HG02840 (cell line): ENCODE measurements around the gene RIPOR3.
"Not testable (repeated sequence)": the region's sequence is repeated elsewhere in the genome, so short reads cannot be mapped to it uniquely, and the experiment has no call there.

Experiments
- ATAC-seq: cut with Tn5 transposase; IDR thresholded peaks from one replicate; pipeline ENCODE4 v1.9.1; 2021; ENCODE audit warnings: mild to moderate bottlenecking, moderate library complexity, moderate number of reproducible peaks; ENCODE audit not compliant: unreplicated experiment, low FRiP score

RIPOR3 gene

DNA sequence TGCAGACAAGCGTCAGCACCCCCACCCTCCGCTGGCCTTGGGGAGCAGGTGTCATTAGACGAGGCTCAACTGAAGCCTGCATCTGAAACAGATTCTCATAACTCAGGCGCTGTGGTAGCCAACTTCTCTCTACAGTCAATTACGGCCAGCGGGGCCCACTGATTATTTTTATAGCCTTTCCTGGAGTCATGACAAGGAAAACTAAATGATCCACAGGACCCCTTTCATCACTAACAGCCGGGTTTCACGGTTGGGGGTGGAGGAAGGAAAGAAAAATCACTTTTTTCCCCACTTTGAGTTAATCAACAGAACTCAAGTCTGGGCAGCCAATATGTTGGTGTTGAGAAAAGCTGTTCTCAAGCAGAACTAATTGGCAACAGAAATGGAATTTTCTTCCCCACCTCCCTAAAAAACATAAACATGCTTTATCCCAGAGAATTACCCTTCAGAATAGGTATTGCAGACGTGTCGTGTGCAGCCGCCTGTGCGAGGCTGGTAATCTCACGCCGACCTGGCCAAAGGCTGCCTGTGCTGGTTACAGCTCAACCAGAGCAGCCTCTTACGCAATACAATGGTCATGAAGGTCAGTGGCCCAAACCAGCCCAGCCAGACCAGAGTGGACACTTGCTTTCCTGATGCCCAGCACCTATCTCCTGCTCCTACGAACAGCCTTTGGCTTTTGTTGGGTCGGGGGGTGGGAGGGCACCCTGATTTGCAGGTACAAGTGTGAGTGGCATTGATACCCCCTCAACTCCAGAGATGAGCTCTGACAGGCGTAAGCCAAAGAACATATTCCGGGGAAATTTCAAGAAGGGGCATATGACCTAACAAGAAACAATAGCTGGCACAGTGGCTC is 11.0 kb downstream of the RIPOR3 start:
- no peak for ATAC-seq

DNA sequence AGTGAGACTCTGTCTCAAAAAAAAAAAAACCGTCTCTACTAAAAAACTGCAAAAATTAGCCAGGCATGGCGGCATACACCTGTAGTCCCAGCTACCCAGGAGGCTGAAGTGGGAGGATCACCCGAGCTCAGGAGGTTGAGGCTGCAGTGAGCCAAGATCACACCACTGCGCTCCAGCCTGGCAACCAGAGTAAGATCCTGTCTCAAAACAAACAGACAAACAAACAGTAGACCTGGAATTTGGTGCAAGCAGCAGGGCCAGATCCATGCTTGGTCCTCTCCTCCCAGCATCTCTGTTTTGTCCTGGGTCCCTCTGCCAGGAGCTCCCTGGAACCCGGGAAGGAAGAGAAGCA is 11.6 kb downstream of the RIPOR3 start:
- no peak for ATAC-seq

DNA sequence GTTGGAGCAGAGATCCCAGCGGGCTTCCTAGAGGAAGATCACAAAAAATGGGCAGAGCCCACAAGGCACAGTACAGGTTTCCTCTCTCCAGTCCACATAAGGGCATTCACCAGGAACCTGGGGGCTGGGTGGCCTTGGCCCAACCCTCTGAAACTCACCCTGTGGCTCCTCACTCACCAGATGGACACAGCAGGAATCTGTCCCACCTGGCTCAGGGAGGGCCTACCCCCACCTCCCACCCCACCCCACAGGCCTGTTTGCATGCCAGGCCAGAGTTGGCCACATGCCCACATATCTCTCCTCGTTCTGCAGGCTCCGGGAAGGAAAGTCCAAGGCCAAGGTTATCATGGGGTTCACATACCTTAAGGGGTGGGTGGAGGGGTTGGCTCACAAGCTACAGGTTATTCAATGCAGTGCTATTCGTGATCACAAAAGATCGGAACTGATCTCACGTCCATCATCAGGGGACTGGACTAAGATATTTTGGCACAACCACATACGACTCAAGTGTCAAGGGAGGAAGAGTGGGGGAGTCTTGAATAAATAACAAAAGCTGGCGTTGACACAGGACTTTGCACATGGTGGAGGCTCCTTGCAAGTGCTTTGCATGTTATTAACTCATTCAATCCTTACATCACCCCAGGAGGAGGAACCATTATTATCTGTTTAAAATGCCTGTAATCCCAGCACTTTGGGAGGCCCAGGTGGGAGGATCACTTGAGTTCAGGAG is 13.0 kb downstream of the RIPOR3 start:
- ATAC-seq, result no peak

DNA sequence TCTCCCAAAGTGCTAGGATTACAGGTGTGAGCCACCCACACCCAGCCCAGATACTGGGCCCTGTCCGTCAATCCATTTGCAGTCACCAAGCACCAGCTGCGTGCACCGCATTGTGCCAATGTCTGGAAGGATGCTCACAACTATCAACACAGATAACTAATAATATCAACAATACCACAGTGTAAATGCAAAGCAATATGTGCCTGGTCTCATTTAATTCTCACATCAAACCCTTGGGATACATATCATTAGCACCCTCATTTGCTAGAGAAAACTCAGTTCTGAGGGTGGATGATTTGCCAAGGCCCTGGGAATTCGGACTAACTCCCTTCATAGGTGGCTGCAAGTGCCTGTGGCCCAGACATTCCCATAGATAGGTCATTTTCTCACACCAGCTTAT is 14.5 kb downstream of the RIPOR3 start:
- ATAC-seq, result no peak

DNA sequence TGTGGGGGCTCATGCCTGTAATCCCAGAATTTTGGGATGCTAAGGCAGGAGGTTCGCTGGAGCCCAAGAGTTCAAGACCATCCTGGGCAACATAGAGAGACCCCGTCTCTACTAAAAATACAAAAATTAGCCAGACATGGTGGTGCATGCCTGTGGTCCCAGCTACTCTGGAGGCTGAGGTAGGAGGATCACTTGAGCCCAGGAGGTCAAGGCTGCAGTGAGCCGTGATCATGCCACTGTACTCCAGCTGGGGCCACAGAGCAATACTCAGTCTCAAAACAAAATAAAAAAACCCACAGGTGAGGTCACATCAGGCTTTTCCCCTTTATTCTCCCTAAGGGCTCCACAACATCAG is 15.0 kb downstream of the RIPOR3 start:
- ATAC-seq, result not testable (repeated sequence)

DNA sequence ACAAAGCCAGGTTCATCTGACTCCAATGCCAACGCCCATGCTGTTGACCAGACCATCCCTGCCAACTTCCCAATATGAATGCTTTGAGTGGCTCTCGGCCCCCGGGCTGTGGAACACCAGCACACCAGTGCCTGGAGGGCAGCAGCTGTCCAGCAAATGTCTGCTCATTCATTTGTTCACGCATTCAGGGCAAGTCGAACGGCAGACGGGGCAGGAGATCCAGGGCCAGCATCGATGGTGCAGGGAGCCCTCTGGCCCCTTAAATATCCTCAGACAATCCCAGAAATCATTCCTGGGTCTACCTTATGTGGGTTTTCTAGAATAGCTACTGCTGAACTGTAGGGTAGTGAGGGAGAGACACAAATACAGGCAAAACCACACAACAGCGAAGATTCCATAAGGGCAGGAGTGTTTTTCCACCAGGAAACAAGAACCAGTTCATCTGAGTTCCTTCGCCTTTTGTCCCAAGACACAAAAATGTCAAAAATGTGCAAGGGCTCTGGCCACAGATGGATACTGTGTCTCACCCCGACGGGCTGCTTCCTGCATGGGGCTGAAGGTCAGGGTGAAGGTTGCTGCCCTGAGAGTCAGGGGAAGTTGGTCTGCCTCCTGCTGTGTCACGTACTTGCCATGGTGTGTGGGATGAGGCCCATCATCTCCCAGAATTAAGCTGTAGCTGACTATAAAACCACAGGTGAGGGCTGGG is 15.5 kb downstream of the RIPOR3 start:
- no peak for ATAC-seq

DNA sequence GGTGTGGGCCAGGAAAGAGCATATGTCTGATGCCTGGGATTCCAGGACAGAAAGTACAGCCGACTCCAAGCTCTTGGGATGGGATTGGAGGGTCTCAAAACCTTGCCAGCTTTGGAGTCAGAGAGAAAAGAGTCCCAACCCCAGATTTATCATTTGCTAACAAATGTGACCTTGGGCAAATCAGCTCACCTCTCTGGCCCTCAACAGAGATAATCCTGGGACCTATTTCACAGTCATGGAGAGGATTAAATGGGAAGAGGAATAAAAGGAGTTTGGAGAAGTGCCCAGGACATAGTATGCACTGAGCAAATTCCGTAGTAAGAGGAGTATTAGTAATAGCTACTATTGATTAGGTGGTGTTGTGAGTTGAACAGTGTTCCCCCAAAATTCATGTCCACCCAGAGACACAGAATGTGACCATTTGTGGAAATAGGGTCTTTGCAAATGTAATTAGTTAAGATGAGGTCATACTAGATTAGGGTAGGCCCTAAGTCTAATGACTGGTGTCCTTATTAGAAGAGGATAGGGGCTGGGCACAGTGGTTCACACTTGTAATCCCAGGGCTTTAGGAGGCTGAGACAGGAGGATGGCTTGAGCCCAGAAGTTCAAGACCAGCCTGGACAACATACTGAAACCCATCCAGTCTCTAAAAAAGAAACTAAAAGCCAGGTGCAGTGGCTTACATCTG is 17.1 kb downstream of the RIPOR3 start:
- no peak for ATAC-seq

DNA sequence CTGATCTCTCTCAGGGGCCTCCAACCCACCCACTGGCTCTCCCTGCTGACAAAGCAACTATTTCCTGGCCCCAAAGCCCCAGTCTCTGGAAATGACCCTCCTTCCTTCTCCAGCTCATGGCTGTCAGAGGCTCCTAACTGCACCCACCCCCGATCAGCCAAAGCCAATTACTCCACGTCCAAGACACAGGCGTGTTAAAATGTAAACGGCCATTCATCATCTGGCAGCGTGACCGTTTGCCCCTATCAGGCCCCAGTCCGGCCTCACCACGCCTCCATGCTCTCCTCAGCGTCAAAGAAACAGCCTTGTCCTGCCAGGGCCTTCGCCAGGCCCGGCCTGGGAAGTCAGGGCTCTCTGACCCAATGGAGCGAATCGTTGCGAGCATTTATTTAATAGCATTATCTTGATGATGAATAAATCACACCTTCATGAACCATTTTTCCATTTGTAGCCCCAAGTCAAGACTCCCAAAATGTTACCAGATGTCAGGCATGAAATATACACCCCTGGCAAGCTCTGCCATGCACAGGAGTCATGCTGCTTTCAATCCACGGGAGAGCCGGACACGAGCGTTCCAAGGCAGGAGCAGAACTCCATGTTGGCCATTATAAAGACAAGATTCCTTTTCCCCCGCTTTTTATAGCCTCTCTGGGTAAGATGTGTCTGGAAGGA is 17.7 kb downstream of the RIPOR3 start:
- no peak for ATAC-seq

DNA sequence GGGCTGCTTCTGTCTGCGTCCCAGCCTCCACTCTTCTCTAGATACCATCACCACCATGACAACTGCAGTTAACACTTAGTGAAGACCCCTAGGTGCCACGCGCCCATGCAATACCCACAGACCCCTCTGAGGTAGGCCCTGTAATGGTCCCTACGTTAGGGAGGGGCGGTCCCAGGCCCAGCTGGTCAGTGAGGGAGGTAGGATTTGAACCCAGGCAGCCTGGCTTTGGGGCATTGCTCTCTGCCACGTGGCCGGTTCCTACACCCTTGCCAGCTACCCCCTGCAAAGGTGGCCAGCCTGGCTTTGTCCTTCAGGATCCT is 18.2 kb downstream of the RIPOR3 start:
- ATAC-seq, result no peak

DNA sequence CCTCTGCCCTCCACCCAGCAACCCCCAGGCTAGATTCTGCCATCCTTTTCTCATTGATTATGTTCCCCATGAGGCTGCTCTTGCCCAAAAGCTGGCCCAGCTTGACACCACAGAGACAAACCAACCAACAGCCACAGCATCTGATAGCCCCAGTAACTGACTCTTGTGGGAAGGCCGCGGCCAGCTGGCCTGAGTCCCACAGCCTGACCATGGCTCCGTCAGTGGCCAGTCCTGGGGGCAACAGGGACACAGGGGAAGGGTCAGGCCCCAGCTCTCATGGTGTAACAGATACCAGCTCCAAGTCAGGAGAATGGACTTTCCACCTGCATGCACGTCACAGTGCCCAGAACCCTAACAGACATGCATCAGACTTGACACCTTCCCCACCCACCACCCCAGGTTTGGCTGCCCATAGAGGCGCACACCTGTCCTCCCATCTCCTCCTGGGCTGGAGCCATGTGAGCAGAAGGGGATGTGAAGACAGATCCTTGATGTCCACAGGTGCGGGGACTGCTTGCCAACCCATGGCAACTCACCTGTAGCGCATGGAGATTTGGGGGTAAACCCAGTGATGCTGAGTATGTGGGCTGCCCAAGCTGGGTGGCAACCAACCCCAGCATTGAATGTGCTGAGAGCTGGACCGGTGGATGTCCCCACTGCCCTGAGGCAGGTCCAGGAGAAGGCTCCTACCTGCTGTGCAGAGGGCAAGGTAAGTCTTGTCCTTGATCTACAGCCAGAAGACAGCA is 18.8 kb downstream of the RIPOR3 start:
- ATAC-seq, result no peak

DNA sequence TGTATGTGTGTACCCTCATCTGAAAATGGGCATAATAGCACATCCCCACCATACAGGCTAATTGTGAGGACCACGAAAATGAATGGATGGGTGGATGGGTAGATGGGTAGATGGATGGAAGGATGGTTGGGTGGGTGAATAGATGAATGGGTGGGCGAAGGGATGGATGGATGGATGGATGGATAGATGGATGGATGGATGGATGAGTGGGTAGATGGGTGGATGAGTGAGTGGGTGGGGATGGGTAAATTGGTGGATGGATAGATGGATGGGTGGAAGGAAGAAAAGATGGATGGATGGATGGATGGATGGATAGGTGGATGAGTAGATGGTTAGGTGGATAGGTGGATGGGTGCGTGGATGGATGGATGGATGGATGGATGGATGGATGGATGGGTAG is 19.7 kb downstream of the RIPOR3 start:
- no peak for ATAC-seq

DNA sequence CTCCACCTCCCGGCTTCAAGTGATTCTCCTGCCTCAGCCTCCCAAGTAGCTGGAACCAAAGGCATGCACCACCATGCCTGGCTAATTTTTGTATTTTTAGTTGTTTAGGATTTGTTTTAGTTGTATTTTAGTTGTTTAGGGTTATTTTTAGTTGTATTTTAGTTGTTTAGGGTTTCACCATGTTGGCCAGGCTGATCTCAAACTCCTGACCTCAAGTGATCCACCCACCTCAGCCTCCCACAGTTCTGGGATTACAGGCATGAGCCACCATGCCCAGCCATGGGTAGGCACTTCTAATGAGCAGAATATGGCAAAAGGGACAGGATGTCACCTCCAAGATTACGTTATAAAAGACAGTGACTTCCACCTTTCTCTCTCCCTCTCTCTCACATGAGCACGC is 20.3 kb downstream of the RIPOR3 start:
- ATAC-seq, result not testable (repeated sequence)

DNA sequence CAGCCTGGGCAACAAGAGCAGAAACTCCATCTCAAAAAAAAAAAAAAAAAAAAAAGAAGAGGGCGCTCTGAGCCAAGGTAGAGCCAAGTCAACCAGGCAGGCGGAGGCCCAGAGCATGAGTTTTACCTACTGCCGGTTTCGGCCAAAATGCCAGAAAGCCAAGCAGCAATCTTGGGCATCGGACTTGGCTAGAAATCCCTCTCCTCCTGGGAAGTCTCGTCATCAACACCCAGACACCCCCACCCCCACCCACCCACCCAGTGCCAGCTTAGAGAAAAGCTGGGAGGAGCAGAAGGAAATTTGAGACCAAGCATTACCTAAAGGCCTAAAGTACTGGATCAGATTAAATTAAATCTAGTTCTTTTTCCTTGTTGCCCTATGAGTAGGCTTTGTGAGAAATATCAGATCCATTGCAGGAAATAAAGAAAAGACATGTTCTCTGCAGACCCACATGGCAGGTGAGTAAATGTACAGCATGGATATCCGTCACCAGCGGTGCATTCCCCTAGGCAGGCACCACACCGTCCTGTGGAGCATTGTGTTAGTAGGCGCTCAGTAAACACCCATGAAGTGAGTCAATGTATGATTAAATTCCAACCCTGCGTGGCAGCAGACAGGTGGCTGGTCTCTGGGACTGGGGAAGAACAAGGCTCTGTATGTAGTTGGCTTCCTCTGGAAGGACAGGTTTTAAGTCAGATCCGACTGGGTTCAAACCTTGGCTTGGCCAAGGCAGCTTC is 21.0 kb downstream of the RIPOR3 start:
- ATAC-seq, result no peak

DNA sequence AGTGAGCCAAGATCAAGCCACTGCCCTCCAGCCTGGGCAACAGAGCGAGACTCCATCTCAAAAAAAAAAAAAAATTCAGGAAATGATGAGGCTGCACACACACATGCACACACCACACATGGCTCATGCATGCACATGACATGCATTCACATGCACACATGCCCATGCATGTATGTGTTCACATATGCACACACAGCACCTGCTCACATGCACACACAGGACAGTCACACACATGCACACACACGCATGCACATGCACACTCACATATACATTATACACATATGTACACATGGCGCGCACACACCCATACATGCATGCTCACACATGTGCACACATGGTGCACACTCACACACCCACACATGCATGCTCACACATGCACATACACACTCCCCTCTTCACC is 22.5 kb downstream of the RIPOR3 start:
- no peak for ATAC-seq

DNA sequence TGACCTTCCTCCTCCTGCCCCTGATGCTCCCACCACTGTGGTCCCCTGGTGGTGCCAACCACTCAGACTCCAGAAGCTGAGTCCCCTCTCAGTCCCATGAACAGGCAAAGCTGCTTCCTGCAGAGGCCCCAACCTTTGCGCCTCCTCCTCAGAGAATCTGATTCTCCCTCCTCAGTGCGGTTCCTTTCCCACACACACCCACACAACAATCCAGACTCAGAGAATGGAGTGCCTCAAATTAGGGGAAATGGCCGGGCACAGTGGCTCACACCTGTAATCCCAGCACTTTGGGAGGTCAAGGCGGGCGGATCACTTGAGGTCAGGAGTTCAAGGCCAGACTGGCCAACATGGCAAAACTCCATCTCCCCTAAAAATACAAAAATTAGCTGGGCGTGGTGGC is 23.0 kb downstream of the RIPOR3 start:
- ATAC-seq, result no peak

DNA sequence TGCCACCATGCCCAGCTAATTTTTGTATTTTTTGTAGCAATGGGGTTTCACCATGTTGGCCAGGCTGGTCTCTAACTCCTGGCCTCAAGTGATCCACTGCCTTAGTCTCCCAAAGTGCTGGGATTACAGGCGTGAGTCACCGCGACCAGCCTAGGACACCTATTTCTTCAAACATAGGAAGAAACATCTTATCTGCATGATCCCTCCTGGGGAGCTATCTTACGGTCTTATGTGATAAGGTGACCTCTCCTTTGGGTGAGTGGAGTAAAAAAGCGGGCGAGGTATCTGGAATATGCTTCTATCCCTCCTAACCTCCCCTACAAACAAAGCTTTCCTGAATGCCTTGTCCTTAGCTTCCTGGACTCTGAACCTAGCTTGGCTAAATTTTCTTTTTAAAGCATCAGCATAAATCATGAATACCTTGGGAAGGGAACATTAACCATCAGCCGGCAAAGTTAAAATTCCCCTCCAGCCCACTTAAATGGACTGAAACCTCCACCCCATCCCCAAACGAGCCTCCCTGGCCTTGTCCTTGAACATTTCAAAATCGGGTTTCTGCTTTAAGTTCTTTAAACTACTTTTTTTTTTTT is 24.5 kb downstream of the RIPOR3 start:
- no peak for ATAC-seq

DNA sequence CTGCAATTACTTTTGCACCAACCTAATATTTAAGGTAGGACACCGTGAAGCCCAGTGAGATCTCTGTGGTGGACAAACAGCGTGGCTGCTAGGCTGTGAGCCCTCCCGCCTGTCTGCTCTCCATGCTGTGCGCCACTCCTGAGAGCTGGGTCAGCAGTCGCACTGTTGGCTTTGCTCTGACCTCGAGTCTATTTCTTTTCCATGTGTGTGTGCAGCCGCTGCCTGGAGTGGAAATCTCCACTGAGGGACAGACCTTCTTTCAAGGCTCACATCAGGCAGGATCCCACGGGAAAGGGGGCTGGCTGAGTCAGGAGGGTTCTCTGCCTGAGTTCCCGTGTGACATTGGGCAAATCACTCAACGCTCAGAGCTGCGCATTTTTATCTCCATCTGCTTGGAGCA is 27.1 kb downstream of the RIPOR3 start:
- ATAC-seq, result no peak

DNA sequence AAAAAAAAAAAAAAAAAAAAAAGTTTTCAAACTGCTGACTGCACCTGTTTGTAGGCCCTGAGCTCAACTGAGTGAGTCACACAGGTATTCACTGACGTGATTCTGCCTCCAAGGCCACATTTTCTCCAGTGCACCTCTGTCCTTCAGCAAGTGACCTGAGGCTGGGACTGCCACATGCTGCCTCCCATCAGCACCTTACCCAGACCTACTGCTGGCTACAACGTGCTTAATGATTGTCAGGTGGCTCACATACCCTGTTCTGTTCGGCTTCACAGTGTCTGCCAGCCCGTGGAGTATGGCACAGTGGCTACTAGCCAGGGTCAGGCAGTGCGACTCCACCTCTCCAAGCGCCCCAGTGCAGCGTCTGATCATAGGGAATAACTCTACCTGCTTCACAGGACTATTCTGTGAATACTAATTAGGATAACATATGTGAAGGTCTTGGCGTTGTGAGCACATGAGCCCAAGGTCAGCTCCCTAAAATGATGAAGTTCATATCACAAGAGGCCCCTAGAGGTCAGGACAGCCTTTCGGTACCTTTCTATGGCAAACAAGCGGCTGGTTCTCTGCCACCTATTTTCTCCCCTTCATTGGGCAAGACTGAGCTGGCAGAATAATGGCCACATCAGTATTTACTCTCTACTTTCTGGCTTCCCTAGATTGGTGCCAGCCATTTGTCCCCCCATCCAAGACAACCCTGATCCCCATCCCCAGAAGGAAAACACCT is 28.1 kb downstream of the RIPOR3 start:
- ATAC-seq, result no peak
